LHCN-M2 (cell line): ENCODE measurements around the gene CPED1. TPM values are rescaled to one million over a fixed set of nuclear protein-coding genes. Genes with fewer than 3 reads are reported as not detected.
"Not testable (repeated sequence)": the region's sequence is repeated elsewhere in the genome, so short reads cannot be mapped to it uniquely, and the experiment has no call there.

Experiments used
- DNase-seq: peaks from one replicate; pipeline ENCODE4 v3.0.0-alpha.2; 2012; ENCODE audit warnings: low read depth
- total RNA-seq: library from RNA; depleted of rRNA; stranded (reverse); fragments of >200 nt; gene quantifications from 2 replicates; pipeline ENCODE4 v1.2.3, GENCODE V29; 2014

Gene CPED1
- total RNA-seq, 1 experiment from 2014 or later, result 75.8 TPM

DNA sequence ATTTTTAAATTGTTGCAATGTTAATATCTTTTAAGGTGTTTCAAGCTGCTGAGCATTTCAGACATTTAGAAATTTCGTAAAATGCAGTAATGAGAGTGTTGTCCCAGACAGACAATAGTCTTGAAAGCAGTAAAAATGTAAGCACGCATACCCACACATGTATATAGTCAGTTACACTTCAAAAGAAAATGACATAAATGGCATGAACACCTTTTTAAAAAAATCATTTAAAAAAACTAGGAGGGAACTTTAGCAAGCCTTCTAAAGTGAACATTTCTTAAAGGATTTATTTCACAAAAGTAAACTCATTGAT is 51.0 kb downstream of the CPED1 start:
- no peak for DNase-seq

DNA sequence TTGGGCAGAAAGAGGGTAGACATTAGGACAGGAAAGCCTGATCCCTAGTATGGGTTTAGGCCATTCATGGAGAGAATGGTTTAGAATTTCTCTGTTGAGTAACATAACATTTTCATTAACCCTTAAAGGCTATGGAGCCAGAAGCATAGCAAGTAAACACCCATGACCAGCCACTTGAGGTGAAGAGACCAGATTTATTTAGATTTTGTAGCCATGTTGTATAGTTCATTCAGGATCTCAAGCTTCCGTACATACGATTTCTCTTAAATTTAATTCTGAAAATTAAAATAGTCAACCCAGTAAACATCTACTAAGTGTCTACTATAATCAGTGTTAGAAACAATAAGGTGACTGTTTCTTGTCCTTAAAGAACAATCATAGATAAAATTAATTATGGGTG is 51.5 kb downstream of the CPED1 start:
- no peak for DNase-seq

DNA sequence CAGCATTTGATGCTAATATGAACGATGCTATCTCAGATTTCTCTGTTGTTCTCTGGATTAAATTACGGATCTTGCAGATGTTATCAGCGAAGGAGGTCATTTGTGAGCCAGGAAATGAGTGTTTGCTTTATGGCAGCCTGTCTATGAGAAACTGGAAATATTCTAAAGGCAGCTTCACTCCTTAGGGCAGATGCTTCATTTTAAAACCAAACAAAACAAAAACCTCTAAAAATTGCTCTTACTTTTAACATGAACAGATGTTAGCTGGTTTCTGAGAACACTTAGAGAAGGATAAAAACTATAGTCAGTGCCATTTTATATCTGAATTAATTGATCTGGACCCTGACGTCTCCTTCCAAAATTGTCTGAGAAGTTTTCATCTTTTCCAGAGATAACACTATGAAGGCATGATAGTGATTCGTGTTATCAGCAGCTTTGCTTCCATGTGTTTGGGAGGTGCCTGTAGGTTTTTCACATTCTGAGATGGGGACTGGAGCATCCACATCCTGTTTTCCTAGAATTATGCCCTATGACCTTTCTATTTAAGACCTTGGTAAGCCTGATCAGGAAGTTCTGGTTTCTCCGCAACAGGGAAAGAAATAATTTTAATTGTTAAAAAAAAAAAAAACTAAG is 53.1 kb downstream of the CPED1 start:
- DNase-seq, result peak; percentile 43

DNA sequence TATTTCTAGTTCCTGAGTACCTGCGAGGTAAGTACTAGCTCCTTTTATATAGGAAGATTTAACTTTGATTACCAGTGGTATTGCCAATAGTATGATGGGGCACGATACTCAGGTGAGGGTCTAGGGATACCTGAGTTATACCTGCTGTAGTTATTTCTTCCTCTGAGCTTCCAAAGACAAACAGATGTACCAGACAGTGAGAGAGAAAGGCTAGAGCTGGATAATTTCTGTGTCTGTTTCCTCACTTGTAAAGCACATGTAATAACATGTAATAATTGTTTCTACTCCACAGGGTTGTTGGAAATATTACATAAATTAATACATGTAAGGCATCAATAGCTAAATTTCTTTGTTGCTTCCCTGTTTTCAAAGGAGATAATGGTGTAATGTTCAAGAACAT is 53.7 kb downstream of the CPED1 start:
- DNase-seq, result no peak

DNA sequence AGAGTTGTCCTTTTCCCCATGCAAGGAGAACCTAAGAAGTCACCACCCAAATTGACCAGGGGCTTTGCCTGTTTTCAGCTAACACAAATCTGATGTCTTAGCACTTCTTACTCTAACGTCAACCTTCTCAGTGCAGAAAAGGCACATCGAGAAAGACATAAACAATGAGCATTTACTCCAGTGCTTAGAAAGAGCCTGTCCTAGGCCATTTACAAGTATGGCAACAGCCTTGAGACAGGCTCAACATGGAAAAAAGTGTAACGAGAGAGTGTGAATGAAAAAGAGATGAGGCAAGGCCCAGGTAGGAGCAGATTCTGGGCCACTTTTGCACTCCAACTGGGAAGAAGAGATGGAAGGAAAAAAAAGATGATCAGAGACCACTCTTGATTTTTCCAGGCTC is 54.4 kb downstream of the CPED1 start:
- no peak for DNase-seq

DNA sequence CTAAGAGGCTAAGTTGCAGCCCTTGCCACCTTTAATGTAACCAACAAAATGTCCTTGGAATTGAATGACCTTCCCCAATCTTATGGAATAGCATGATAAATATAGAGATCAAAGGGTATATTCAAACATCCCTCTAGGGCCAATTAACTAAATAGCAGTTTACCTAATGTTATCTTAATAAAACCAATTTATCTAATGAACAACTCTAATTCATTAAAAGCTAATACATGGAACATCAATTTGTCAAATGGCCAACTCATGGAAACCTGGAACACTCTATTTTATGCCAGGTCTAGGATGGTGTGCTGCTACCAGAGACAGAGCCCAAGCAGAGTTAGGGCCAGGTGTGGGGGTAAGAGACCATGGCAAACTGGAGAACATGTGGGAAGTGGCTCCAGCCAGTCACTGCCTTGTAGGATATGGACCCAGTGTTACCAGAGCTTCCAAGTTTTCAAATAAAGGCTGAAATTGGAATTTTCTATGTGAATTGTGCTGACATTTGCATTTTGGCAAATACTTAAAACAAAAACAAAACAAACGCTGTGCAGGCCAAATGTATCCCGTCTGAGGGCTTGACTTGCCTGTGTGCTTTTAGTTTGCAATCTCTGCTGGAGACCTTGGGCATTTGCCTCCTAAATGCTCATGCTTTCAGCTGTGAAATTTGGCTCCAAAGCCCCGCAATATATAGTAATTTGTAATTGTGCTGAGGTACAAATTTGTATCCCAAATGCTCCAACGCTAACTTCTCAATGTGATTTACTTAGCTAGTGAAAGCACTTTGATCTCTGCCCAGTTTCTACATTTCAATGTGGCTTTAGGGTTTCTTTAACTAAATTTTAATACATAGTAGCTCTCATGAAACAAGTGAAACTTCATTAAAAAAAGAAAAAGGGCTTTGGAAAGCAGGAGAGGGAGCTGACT is 55.1 kb downstream of the CPED1 start:
- no peak for DNase-seq

DNA sequence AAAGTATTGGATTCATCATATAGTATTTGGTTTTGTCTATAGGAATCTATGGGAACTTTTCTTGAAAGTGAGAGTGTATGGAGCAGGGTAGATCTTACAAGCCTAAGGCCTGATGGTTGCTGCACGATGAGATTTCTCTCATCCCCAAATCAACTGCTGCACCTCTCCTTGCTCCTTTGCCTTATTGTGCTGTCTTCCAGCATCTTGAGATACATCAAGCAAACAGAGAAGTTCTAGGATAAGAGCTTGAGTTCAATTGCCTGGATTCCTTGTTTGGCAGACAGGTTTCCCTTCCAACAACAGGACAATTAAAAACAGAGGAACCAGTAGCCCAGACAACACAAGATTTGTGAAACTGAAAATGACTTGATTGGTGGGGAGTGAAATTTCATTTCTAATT is 56.6 kb downstream of the CPED1 start:
- DNase-seq, result no peak

DNA sequence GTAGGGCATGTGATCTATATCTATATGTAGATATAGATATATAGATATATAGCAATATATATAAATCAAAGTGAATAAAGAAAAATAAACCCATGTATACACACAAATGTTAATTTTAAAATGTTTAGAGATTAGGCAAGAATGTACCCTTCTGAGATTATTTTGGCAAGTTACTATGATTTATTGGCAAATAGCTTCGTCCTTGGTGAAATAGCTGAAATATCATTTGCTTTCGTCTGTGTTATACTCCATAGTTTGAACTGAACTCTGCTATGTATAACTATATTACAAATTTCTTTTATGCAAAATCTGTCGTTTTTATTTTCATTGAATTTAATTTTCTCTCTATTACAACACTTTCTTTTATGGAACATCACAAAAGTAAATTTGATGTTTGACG is 57.5 kb downstream of the CPED1 start:
- DNase-seq, result no peak

DNA sequence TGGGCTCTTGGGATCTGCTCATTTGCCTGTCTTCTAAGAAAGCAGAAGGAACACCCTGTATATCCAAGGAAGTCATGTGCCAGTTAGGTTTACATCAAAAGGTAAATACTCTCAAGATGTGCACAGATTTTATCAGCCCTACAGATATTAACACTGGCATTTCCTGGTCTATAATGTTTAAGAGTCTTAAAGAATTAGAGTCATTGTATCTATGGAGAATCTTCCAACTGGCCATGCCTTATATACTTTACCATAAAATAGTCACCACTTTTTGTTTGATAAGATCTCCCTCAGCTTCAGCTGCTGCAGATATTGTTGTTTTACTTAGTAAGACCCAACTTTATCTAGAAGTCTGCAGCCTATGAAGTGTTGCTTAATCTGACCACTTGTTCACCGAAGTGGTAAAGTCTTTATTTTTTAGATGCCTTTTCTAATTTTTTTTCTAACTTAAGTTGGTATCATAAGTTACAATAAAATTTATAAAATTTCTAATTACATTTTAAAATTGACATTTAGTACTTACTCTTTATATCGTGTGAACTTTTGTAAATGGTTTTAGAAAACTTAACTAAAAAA is 58.5 kb downstream of the CPED1 start:
- no peak for DNase-seq

DNA sequence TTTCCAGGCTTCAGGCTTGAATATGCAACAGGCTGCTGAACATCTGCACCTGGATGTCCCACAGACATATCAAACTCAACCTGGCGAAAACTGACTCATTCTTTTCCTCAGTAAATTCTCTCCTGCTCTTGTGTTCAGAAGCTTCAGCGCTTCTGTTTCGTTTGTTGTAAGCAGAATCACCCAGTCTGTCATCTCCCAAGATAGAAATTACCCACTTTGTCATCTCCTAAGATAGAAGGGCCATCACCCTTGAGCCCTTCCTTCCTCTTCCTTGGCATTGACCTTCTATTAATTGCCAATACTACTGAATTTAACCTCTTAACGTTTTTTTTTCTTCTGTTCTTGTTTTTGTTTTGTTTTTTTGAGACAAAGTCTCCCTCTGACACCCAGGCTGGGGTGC is 59.7 kb downstream of the CPED1 start:
- DNase-seq, result no peak

DNA sequence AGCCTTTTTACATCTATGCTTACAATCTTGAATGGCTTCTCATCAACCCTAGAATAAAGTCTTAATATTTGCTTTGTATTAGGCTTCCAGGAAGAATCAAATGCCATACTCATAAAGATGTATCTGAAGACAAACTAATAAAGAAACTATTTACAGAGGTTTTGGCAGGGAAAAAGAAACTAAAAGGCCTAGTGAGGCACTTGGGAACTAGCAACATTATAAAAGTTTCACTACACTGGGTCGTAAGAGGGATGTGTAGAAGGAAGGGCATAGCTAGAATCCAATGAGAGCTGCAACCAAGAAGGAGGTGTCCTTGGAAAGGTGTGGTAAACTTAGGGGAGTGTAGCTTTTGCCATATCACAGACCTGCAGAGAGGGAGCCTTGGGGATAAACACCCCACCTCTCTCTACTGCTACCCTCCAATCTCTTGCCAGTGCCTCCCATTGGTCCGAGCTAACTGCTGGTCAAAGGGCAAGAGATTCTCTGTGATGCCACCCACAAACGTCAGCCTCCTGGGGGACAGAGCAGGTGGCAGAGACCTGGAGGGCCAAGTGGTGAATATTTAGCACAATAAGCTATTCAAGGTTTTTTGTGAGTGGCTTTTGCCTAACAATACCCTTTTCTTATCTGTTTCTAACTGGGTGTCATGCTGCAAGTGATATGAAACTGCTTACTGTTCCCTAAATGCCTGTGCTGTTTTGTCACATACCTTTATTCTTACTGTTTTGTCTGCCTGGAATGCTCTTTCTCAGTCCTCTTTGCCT is 60.7 kb downstream of the CPED1 start:
- no peak for DNase-seq

DNA sequence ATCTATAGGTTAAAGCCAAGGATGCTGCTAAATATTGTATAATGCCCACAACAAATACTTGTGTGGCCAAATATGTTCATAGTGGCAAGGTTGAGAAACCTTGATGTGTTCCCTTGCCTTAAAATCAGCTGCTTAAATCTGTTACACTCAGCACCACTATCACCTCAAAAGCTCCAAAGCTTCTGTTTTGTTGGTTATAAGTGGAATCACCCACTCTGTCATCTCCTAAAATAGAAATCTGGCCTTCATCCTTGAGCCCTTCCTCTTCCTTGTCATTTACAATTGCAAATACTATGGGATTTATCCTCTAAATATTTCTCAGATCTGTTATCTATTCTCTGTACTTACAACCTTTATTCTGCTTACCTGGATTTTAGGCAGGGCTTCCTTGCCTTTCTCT is 61.4 kb downstream of the CPED1 start:
- no peak for DNase-seq

DNA sequence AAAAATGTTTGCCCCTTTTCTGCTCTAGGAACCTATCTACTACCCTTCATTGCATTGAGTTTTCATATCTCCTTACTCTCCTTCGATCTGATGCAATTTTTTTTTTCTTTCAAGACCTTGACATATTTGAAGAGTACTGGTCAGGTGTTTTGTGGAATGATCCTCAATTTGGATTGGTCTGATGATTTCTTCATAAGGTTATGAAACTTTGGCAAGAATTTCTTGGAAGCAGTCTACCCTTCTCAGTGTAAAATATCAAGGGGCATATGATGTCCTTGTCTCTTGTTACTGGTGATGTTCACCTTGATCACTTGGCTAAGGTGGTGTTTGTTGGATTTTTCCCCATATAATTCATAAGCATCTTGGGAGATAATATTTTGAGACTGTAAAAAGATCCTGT is 64.7 kb downstream of the CPED1 start:
- no peak for DNase-seq

DNA sequence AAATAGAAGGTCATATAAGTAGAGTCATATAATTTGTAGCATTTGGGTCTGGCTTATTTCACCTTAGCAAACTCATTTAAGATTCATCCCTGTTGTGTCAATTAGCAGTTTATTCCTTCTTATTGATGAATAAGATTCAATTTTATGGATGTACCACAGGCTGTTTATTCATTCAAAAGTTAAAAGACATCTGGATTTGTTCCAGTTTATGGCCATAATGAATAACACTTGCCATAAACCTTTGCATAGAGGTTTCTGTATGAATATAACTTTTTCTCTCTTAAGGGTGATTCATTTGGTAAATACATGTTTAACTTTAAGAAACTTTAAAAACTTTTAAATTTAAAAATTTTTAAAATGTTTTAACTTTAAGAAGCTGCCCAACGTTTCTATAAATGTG is 66.4 kb downstream of the CPED1 start:
- no peak for DNase-seq

DNA sequence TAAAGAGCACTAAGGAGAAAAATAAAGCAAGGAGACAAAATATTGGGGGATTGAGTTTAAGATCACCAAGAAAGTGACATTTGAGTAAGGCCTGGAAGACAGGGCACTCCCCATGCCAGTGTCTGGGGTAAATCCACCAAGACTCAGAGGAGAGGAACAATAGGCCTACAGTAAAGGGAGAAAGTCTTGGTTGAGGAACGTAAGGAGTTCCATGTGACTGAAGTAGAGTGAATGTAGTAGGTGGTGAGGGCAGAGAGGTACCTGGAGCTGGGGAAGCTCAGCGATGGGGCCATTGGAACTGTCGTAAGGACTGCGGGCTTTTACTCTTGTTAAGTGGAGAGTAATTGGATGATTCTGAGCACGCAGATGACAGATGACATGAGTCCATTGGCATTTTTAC is 69.4 kb downstream of the CPED1 start:
- DNase-seq, result no peak

DNA sequence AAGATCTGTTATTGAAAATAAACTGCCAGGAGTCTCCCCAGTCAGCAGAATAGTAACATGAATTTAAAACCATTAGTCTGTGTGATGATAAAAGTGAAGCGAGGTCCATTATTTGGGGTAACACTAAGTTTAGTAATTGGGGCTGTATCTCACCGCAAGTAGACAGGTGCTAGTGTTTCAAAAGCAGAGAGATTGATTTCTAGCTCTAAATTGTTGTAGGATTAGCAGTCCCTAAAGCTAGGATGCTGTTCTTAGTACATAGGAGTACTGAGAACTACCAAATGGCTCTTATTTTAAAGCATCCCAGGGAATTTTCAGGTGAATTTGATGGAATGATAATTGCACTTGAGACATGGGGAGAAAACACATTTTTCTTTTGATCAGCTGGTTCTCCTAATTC is 70.5 kb downstream of the CPED1 start:
- DNase-seq, result no peak

DNA sequence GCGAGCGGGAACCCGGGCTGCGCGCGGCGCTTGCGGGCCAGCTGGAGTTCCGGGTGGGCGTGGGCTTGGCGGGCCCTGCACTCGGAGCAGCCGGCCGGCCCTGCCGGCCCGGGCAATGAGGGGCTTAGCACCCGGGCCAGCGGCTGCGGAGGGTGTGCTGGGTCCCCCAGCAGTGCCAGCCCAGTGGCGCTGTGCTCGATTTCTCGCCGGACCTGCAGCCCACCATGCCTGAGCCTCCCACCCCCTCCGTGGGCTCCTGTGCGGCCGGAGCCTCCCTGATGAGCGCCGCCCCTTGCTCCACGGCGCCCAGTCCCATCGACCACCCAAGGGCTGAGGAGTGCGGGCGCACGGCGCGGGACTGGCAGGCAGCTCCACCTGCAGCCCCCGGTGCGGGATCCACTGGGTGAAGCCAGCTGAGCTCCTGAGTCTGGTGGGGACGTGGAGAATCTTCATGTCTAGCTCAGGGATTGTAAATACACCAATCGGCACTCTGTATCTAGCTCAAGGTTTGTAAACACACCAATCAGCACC is 71.5 kb downstream of the CPED1 start:
- DNase-seq, result not testable (repeated sequence)

DNA sequence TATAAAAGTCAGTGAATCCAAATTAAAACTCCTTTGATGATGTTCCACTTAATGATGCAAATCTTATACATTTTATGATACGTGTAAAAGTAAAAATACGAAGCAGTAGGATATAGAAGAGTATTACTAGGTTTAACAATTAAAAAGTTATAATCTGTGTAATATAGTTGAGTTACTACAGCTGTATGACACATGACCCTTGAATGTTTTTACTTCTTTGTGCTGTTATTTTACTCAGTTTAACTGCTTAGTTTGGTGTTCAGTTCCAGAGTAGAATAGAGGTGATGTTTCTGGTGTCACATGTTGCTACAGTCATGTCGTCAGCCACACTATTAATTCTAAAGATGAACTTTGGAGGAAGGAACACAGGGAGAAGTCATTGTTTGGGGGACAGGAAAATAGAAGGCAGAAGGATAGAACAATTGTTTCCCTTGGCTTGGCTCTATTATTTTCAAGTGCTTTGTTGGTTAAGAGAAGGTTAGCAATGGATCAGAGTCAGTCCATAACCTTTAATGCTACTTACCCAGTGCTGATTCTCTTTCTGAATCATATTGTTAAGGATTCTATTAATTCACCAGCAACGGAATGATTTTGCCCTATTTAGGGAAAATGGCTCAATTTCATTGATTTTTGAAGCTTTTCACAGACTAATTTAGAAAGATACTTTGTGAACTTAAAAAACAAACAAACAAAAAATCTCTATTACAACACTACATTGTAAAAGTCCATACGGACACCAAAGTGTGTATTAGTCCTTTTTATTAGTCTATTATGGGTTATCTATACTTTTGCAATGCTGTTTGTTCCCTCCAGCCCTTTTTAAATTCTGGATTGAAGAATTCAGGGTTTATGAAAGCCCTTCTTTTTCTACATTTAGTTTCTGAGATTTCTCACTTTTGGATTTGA is 73.4 kb downstream of the CPED1 start:
- no peak for DNase-seq

DNA sequence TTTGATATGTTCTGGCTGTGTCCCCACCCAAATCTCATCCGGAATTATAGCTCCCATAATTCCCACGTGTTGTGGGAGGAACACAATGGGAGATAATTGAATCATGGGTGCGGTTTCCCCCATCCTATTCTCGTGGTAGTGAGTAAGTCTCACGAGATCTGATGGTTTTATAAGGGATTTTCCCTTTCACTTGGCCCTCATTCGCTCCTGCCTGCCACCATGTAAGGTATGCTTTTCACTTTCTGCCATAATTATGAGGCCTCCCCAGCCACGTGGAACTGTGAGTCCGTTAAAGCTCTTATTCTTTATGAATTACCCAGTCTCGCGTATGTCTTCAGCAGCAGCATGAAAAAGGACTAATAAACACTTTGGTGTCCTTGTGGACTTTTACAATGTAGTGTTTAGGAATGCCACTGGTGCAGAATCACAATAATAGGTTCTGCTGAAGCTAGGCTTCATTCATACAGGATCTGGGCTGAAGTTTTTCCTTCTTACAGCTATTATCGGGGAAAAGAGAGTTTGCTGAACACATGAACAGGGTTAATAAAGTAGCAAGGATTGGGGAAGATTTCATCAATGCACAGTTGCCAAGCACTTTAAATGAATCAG is 74.3 kb downstream of the CPED1 start:
- DNase-seq, result no peak

DNA sequence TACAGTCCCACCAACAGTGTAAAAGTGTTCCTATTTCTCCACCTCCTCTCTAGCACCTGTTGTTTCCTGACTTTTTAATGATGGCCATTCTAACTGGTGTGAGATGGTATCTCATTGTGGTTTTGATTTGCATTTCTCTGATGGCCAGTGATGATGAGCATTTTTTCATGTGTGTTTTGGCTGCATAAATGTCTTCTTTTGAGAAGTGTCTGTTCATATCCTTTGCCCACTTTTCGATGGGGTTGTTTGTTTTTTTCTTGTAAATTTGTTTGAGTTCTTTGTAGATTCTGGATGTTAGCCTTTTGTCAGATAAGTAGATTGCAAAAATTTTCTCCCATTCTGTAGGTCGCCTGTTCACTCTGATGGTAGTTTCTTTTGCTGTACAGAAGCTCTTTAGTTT is 79.2 kb downstream of the CPED1 start:
- DNase-seq, result not testable (repeated sequence)
